Activated CD8-positive, alpha-beta memory T cell treated with anti-CD3 and anti-CD28 coated beads, Interleukin-2, amount 50 U/mL, for 48 hours (primary cell): ENCODE data around the gene CCNY.
"Not testable (repeated sequence)": the region's sequence is repeated elsewhere in the genome, so short reads cannot be mapped to it uniquely, and the experiment has no call there.

Experiments
- DNase-seq: peaks from one replicate; pipeline ENCODE4 v3.0.0-alpha.2; 2020

Gene CCNY

DNA sequence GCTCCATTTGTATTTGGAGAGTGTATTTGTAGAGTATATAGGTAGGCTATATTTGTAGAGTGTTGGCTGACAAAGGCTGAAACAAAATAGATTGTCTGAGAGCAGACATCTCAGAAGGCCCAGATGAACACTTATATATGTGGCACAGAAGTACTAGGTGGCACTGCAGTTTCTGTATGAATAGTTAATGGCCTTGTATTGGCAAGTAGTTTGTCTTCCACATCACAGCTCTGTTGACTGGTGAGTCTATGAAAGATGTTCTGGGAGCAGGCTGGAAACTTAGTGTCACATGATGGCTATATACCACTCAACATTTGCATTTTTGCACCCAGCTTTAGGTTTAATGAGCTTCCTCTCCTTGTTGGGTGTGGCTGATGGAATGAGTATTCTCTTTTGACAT, 51.9 kb downstream of the CCNY start:
- DNase-seq = no peak

DNA sequence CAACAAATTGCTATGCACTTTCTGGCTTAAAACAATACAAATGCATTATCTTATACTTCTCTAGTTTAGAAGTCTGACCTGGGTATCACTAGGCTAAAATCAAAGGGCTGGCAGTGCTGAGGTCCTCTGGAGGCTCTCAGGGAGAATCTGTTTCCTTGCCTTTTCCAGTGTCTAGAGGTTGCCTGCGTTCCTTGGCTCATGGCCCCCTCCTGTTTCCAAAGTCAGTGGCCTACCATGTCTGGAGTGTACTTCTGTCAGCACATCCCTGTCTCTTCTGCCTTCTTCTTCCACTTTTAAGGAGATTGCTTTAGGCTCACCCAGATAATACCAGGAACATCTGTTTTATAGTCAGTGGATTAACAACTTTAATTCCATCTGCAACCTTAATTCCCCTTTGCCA, 52.4 kb downstream of the CCNY start:
- DNase-seq = no peak

- no peak for DNase-seq
Measured at GRCh38 chr10:35390161-35390840, 54.0 kb downstream of the CCNY start.

- DNase-seq = no peak
Measured at GRCh38 chr10:35390843-35391152, 54.5 kb downstream of the CCNY start.

- no peak for DNase-seq
Measured at GRCh38 chr10:35391153-35391953, 55.0 kb downstream of the CCNY start.

DNA sequence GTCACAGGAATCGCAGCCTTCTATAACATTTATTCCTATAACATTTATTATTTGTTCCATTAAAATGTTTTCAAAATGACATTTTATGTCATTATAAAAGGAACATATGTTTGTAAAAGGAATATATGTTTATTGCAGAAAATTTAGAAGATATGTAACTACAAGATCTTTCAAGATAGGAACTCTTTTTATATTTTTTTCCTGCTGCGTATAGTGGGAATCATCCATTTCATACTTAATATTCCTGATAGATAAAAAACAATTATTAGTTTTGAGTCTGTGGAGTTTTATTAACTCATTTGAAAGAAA, 55.6 kb downstream of the CCNY start:
- no peak for DNase-seq

DNA sequence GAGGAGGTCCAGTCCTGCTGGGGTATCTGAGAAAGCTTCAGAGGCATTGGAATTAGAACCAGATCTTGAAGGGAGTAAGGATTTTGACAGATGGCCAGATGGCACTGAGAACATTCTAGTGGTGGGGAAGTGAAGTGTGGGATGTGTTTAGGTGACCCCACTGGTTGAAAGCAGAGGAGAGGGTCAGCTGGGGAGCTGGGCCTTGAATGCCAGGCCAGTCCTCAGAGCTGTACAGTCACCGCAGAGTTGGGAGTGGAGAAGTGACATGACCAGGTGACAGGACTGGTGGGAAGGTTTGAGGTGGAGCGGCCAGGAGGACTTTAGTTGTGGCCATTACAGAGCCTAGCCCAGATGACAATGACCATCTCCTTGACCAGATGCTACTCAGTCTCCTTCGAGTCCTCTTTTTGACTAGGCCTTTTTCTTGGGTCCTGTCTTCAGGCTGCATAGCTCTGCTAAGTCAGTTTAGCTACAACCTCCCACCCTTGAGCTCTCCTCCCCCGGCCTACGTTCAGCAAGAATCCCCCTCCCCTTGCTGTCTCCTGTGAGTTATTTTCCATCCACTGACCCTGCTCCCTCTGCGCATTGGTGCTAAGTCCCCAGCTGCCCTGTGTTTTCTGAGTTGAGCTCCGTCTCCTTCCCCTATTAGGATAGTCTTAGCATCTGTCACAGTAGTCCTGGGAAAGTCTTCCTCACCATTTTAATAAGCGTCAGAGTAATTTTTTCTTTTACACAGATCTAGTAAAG, 56.3 kb downstream of the CCNY start:
- DNase-seq = no peak

DNA sequence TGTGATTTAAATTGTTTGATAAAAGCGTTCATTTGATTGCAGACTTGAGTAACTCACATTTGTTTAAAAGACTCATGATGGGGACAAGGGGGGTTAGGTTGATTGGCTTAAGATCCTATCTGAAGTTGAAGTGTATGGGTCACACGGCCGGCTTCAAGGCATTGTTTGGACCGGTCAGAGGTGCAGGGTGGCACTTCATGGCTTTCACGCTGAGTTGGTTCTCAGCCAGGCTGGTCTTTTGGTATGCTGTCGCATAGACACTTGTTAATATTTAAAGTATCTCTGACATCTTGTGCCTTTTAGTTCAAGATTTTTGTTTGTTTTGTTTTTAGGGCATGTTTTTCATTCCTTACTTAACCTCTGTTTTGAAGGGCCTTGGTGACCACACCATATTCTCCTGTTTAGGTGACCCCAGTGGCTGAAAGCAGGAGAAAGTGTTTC, 58.1 kb downstream of the CCNY start:
- no peak for DNase-seq

DNA sequence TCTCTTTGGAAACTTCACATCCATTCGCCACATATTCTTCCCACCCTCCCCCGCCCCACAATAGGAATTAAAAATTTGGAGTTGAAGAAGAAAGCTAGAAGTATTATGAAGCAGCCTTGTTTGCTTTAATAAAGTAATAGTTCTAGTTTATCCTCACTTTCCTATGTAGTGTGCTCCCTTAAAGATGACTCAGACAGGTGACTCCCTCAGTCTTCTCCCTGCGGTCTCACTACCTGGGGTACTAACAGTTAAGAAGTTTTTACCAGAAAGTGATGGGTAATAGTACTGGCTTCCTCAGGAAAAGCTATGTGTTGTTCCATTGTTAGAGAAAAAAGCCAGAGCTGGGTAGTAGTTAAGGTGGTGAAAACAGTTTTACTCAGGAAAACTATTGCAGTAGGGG, 58.6 kb downstream of the CCNY start:
- no peak for DNase-seq

DNA sequence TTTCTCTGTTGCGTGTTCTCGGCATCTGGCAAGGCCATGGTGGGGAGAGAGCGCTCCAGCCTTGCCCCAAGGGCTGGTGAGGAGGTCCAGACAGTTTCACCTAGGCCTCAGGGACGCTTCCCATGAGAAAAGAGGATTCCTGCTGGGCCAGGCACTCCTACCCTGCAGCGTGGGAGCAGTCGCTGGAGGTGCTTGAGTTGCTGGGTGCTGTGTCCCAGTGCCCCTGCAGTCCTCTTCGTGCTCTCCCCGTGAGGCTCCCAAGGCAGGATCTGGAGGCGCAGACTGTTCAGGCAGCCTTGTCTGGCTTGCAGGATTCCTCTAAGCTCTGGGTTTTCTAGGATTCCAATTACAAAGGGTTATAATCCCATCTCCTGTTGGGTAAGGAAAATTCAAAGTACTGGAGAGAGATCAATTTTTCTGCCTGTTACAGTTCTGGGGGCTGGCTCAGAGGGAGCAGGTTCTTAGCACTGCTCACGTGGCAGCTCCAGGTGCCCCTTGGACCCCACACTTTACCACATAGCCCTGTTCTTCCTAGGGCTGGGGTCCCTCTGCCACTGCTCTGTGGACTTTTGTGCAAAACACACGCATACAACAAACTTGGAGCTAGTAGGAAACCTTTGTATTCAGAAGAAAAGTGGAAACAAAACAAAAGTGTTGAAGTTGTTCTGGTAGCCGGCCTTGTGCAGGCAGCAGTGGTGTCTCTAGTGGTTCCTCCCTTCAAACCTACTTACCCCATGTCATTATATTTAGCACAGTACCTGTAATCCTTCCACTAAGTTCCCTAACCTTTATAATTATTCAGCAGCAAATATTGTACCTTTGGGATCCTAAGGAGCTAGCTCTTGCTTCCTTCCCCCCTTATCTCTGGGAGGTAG, 60.5 kb downstream of the CCNY start:
- DNase-seq = no peak

- no peak for DNase-seq
Measured at GRCh38 chr10:35397953-35398352, 61.6 kb downstream of the CCNY start.

DNA sequence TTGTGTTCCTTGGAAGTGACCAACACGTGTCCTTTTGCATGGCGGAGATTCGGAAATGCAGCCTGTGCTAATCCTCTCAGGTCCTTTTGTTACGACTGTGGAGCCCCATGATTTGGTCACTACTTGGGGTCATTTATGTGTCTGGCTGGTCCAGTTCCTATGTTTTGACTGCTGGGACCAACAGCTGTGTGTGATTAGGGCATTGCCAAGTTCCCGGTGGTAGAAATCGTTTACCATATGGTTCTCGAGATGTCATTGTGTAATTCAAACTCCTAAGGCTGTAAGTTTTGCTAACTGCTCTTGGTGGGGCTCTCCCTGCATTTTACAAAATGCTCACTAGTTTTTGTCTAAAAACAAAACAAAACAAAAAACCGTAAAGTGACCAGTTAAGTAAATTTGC, 62.0 kb downstream of the CCNY start:
- no peak for DNase-seq

- no peak for DNase-seq
Measured at GRCh38 chr10:35398908-35399307, 62.6 kb downstream of the CCNY start.

DNA sequence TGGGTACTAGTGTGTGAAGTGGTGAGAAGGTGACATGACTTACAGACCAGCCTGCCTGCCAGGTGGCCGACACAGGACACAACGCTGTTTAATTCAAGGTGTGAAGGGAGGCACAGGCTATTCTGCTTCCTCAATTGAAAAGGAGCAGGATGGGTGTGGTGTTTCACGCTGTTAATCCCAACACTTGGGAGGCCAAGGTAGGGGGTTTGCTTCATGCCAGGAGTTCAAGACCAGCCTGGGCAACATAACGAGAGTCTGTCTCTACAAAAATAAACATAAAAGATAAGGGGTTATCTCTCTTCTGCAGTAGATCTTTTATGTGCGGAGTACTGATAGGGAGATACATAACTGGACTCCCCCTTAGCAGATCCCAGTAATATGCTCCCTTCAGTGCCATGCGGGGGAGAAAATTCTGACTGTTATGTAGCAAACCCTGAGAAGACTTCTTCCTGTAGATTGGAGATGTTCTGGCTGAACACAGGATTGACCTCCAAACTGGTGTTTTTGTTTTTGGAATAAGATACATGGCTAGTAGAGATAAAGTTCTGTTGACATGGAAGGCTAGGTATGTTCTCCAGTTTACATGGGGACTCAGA, 63.2 kb downstream of the CCNY start:
- no peak for DNase-seq

- no peak for DNase-seq
Measured at GRCh38 chr10:35400595-35401268, 64.4 kb downstream of the CCNY start.

DNA sequence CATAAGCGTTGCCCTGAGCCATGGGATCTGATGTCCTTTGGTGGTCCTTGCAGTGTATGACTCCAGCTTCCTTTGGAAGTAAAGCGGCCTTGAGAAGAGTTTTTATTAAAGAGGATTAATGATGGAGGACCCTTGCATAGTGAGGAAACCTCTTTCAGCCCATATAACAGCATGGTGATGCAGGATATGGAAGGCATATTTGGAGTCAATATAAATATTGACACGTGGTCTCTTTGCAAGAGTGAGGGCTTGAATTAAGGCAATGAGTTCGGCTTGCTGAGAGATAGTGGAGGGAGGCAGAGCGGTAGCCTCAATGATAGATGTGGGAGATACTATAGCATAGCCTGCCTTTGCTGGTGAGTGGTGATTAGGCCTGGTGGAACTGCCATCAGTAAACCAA, 67.2 kb downstream of the CCNY start:
- DNase-seq = not testable (repeated sequence)

GRCh38 chr10:35404077-35404476, 67.8 kb downstream of the CCNY start:
- DNase-seq = not testable (repeated sequence)

DNA sequence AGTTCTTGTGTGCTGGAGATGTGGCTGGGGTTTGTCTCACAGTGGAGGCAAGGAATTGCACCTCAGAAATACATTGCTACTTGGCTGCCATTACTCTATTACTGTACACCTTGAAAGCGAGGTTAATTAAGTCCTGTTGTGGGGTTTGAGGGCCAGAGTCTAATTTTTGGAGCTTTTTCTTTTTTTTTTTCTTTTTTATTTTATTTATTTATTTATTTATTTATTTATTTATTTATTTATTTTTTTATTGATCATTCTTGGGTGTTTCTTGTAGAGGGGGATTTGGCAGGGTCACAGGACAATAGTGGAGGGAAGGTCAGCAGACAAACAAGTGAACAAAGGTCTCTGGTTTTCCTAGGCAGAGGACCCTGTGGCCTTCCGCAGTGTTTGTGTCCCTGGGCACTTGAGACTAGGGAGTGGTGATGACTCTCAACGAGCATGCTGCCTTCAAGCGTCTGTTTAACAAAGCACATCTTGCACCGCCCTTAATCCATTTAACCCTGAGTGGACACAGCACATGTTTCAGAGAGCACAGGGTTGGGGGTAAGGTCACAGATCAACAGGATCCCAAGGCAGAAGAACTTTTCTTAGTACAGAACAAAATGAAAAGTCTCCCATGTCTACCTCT, 69.8 kb downstream of the CCNY start:
- DNase-seq = not testable (repeated sequence)

DNA sequence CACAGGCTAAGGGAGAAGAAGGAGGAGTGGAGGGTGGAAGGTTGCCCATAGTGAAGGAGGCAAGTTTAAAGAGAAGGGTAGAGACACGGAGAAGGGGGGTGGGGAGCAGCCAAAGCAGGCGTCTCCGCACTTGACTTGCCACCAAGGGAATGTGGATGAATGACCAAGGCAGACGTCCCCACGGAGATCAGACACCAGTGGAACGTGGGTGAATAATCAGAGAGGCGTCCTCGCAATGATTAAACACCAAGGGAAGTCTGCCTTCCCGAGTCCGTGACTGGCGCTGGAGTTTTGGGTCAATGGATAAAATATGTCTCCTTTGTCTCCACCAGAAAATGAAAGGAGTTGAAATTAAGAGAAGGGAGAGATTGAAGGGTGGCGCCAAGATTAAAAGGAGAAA, 71.4 kb downstream of the CCNY start:
- not testable (repeated sequence) for DNase-seq

- no peak for DNase-seq
Measured at GRCh38 chr10:35409094-35409582, 72.8 kb downstream of the CCNY start.

DNA sequence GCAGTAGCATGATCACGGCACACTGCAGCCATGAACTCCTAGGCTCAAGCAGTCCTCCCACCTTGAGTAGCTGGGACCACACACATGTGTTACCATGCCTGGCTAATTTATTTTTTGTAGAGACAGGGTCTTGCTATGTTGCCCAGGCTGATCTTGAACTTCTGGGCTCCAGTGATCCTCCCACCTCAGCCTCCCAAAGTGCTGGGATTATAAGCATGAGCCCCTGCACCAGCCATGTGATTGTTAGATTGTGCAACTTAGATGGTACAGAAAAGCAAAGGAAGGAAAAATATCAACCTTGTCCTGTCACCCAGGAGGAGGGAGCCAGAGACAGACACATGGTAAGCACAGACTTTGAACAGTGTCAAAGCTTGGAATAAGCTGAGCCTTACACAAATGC, 73.5 kb downstream of the CCNY start:
- no peak for DNase-seq
